ENCODE measurements around the gene ZNF536. TPM values are rescaled to one million over a fixed set of nuclear protein-coding genes. Genes with fewer than 3 reads are reported as not detected.

The ZNF536 gene
- not detected for total RNA-seq

DNA sequence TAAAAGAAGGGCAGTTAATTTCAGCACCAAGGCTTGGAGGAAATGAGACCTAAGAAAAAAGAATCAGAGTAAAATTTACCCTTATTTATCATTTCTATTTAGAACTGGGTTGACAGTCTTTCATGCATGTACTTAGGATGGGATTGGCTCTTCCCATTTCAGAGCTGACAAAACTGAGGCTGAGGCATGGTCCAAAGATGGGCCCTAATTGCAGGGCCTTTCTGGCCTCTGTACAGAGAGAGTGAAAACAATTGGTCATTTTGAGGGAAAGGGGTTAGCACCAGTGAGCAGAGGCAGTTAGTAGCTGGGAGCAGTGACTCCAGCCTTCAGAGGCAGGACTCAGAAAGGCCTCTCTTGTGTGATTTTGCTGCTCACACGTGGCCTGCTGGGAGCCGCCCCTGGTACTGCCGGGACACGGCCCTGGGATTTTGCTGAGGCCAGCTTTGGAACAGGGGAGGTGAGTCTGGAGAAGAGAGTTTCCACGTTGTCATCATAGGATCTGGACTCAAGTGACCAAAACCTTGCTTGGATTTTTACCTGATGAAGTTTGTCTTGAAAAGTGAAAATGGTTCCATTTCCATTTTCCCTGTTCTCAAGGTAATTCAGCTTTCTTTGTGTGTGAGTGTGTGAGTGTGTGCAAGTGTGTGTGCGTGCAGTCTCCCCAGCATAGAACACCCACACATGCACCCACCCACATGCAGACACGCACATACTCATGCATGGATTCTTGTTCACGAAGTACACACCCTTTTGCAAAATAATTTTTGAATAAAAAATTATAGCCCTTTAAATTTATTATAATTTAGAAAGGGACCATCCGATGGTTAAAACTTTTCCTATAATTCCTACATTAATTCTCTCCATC is at the start of gene ZNF536:
Gene ZNF536 (plus strand): TSS at position 425 of the 865 bp plus-strand sequence. CDS start 71,179 bp downstream, outside the sequence.
- H3K27me3 Mint-ChIP-seq, result peaks cover 28% of the 10 kb centered on the region
- no peak for ATAC-seq
- no peak for DNase-seq
- POLR2A ChIA-PET, result no interaction called here
- H3K27ac Mint-ChIP-seq, result no peak within 1 kb of the TSS
- intact Hi-C loops (cut with DNase I, micrococcal nuclease), result loop anchor here in 1 of 2 experiments (10.0 kb wide), 1 partner anchor 147 kb away; no protein-coding TSS in a partner anchor
- no peaks in the 10 kb centered on the region for H3K9me3 Mint-ChIP-seq (ENCODE audit: low read depth)
- CTCF ChIA-PET, result interaction anchor here (0.7 kb wide), 1 partner anchor 249 kb away, joined by 4 read pairs; no protein-coding TSS in a partner anchor
- peaks cover 3% of the 10 kb centered on the region for H3K4me1 Mint-ChIP-seq
- no peaks in the 10 kb centered on the region for H3K36me3 Mint-ChIP-seq (ENCODE audit: low read depth)
- H3K4me3 Mint-ChIP-seq, result no peak within 1 kb of the TSS

DNA sequence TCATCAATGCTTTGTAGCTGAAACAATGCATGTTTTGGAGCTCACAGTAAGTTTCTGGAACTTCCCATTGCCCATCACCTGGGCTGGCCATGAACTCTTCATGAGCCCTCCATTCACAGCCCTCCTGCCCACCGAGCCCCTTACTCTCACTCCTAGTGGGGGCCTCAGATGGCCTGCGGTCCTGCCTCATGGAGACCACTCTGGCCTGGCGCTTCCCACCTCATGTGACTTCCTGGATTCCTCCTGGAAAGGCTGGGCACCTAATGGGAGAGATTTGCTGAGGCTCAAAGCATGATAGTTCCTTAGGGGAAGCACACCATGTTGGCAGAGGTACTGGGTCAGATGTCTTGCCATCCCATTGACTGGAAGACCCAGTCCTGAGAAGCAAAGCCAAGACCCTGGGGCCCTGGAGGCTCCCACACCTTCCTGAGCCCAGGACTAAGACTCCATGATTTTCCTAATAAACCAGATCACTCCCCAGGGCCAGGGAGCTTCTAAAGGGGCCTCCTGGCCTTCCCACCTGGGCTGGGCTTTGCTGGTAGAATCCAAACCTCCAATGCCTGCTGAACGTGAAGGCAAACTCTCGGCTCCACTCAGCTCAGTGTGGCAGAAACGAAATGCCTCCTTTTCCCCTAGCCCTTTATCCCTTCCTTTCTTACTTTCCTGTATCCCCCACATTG is 49.4 kb upstream of the ZNF536 start:
- ATAC-seq (no peak), DNase-seq (no peak)
- intact Hi-C loops (cut with DNase I, micrococcal nuclease), result no loop called here
- ChIA-PET CTCF (no interaction called here), POLR2A (no interaction called here)
- H3K4me3 Mint-ChIP-seq, result no peak overlapping the region
- H3K36me3 Mint-ChIP-seq (ENCODE audit: low read depth), result no peaks in the 10 kb centered on the region
- peaks cover 5% of the 10 kb centered on the region for H3K27me3 Mint-ChIP-seq
- no peak overlapping the region for H3K27ac Mint-ChIP-seq
- H3K4me1 Mint-ChIP-seq, result no peaks in the 10 kb centered on the region
- no peaks in the 10 kb centered on the region for H3K9me3 Mint-ChIP-seq (ENCODE audit: low read depth)

DNA sequence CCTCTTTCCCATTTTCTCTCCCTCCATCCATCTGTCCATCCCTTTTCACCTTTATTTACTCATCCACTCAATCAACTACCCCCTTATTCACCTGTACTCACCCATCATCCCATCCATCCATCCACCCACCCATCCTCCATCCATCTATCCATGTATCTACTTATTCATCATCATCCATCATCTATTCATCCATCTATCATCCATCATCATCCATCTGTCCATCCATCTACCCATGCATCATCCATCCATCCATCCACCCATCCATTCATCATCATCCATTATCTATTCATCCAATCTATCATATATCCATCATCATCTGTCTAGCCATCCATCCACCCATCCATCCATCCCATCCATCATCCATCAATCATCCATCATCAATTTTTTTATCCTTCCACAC is 48.3 kb upstream of the ZNF536 start:
- DNase-seq, result no peak
- Mint-ChIP-seq H3K4me3 (no peak overlapping the region), H3K27me3 (peaks cover 5% of the 10 kb centered on the region), H3K36me3 (ENCODE audit: low read depth) (no peaks in the 10 kb centered on the region), H3K27ac (no peak overlapping the region), H3K4me1 (no peaks in the 10 kb centered on the region), H3K9me3 (ENCODE audit: low read depth) (no peaks in the 10 kb centered on the region)
- intact Hi-C loops (cut with DNase I, micrococcal nuclease), result no loop called here
- no peak for ATAC-seq
- POLR2A ChIA-PET, result no interaction called here
- CTCF ChIA-PET, result no interaction called here

DNA sequence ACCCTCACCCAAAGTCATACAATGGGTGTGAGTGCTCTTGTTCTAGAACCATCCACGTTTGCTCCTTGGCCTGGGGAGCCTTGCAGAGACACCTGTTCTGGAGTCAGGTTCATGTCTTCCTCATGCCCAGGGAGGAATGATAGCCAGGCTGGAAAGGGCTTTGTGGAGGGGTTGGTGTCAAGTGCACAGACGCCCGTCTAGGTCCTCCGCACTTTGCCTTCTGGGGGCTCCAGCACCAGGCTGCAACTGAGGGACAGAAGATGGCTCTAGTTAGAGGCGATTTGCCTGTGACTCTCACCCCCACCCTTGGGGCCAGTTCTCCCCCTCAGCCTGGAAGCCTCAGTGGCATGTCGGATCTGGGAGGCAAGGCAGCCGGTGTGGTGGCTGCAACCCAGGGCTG is 47.2 kb upstream of the ZNF536 start:
- no peak overlapping the region for H3K4me3 Mint-ChIP-seq
- ATAC-seq, result no peak
- H3K9me3 Mint-ChIP-seq (ENCODE audit: low read depth), result no peaks in the 10 kb centered on the region
- no peak overlapping the region for H3K27ac Mint-ChIP-seq
- CTCF ChIA-PET, result no interaction called here
- no peaks in the 10 kb centered on the region for H3K4me1 Mint-ChIP-seq
- no peaks in the 10 kb centered on the region for H3K36me3 Mint-ChIP-seq (ENCODE audit: low read depth)
- H3K27me3 Mint-ChIP-seq, result peaks cover 5% of the 10 kb centered on the region
- intact Hi-C loops (cut with DNase I, micrococcal nuclease), result no loop called here
- POLR2A ChIA-PET, result no interaction called here
- DNase-seq, result no peak

DNA sequence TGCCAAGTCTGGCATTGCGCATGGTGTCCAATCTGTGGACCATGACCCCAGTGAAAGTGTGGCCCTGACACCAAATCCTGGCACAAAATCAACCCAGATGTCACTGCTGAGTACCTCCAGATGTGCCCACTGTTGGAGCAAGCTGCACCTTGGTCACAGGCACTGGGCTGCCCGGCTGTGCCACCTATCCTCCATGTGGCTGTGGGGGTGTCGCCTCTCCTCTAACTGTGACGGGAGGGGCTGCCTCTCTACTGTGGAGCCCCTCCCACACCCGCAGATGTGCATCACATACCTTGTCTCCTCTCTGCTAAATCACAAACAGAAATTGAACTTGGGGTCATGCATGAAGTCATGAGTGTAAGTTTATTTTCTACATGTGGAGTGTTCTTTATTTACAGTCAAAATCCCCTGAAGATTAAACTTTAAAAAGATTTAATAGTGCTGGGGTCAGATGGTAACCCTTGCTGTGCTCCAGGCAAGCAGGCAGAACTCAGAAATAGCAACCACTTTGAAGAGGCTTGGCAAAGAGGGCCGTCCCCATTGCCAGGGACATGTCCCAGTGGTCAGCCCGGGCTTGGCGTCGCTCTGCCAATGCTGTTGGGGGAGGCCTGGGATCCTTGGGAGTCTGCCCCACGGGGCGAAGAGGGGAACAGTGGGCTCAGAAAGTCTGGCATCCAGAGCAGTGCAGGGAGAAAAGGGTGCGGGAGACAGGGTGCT is 46.4 kb upstream of the ZNF536 start:
- intact Hi-C loops (cut with DNase I, micrococcal nuclease), result no loop called here
- H3K27ac Mint-ChIP-seq, result no peak overlapping the region
- no peaks in the 10 kb centered on the region for H3K36me3 Mint-ChIP-seq (ENCODE audit: low read depth)
- H3K4me3 Mint-ChIP-seq, result no peak overlapping the region
- H3K9me3 Mint-ChIP-seq (ENCODE audit: low read depth), result no peaks in the 10 kb centered on the region
- ATAC-seq (no peak), DNase-seq (no peak)
- no peaks in the 10 kb centered on the region for H3K4me1 Mint-ChIP-seq
- ChIA-PET POLR2A (no interaction called here), CTCF (no interaction called here)
- H3K27me3 Mint-ChIP-seq, result peaks cover 5% of the 10 kb centered on the region

DNA sequence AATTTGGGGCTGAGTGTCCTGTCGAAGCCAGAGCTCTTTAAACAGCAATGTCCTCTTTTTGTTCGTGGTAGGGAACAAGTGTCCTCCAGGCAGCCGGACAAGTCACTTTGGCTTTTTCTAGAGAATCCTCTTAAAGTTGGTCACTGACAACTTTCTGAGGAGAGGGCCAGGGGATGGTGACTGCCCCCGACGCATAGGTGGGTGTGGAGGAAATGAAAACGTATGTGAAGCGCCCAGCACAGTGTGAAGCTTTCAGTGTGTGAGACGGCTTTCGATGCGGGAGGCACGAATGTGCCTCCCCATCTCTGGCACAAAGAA is 45.8 kb upstream of the ZNF536 start:
- no peaks in the 10 kb centered on the region for H3K4me1 Mint-ChIP-seq
- no peak overlapping the region for H3K4me3 Mint-ChIP-seq
- no peak overlapping the region for H3K27ac Mint-ChIP-seq
- no peak for DNase-seq
- H3K27me3 Mint-ChIP-seq, result peaks cover 5% of the 10 kb centered on the region
- no peak for ATAC-seq
- CTCF ChIA-PET, result no interaction called here
- intact Hi-C loops (cut with DNase I, micrococcal nuclease), result no loop called here
- H3K36me3 Mint-ChIP-seq (ENCODE audit: low read depth), result no peaks in the 10 kb centered on the region
- no peaks in the 10 kb centered on the region for H3K9me3 Mint-ChIP-seq (ENCODE audit: low read depth)
- POLR2A ChIA-PET, result no interaction called here

DNA sequence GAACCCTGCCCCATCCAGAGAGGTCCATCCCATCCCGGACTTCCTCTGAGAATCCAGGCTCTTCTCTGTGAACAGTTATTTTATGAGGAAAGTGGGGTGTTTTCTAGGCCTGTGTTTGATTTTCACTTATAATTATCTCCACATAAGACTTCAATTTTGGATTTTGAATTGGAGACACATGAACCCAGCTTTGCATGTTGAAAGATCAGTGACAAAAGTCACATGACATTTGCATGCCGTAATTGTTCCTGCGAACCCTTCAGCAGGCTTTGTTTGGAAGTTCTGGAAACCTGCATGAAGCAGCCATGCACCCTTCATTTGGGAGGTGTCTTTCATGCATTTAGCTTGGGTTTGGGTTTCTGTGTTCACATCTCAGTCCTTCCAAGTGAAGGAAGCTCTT is 44.9 kb upstream of the ZNF536 start:
- Mint-ChIP-seq H3K4me1 (no peaks in the 10 kb centered on the region), H3K27me3 (peaks cover 5% of the 10 kb centered on the region), H3K36me3 (ENCODE audit: low read depth) (no peaks in the 10 kb centered on the region), H3K4me3 (no peak overlapping the region), H3K9me3 (ENCODE audit: low read depth) (no peaks in the 10 kb centered on the region), H3K27ac (no peak overlapping the region)
- DNase-seq (no peak), ATAC-seq (no peak)
- intact Hi-C loops (cut with DNase I, micrococcal nuclease), result no loop called here
- CTCF ChIA-PET, result no interaction called here
- POLR2A ChIA-PET, result no interaction called here

DNA sequence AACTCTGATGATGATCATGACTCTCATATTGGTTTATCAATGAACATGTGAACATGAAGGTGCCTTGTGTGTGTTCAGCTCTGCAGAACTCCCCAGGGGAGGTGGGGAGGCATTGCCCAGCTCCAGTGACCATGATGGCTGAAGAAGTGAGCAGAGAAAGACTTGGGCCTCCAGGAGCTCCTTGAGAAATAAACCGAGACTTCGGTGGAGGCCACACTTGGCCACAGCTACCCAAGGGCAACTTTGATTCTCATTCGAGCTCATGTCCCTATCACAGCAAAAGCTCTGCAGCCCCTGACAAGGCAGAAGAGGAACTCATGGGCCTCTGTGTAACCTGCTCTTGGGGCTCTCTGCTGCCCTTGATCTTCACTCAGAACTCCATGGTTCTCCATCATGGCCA is 44.1 kb upstream of the ZNF536 start:
- ATAC-seq (no peak), DNase-seq (no peak)
- Mint-ChIP-seq H3K36me3 (ENCODE audit: low read depth) (no peaks in the 10 kb centered on the region), H3K27me3 (peaks cover 5% of the 10 kb centered on the region), H3K27ac (no peak overlapping the region), H3K9me3 (ENCODE audit: low read depth) (no peaks in the 10 kb centered on the region), H3K4me3 (no peak overlapping the region), H3K4me1 (no peaks in the 10 kb centered on the region)
- intact Hi-C loops (cut with DNase I, micrococcal nuclease), result no loop called here
- ChIA-PET POLR2A (no interaction called here), CTCF (interaction anchor here (0.6 kb wide), 1 partner anchor 497 kb away, joined by 3 read pairs; no protein-coding TSS in a partner anchor)

DNA sequence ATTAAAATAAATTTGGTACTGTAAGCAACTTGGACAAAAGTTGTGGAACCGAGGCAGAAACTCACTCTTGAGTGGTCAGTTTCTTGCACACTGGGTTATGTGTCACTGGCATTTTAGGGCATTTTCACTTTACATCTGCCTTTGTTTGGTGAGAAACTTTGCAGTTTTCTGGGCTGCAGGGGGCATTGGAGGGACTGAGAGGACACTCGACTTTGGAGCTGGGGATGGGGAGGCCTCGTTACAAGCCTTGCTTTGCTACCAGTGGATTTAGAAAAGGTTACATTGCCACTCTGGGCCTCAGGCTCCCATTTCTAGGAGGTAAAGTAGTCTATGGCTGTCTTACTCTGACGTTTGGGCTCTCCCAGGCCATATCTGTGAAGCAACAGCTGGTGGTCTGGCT is 41.9 kb upstream of the ZNF536 start:
- Mint-ChIP-seq H3K27ac (no peak overlapping the region), H3K4me3 (no peak overlapping the region), H3K36me3 (ENCODE audit: low read depth) (no peaks in the 10 kb centered on the region), H3K9me3 (ENCODE audit: low read depth) (no peaks in the 10 kb centered on the region), H3K4me1 (no peaks in the 10 kb centered on the region), H3K27me3 (no peaks in the 10 kb centered on the region)
- DNase-seq, result no peak
- POLR2A ChIA-PET, result no interaction called here
- intact Hi-C loops (cut with DNase I, micrococcal nuclease), result no loop called here
- ATAC-seq, result no peak
- CTCF ChIA-PET, result no interaction called here

DNA sequence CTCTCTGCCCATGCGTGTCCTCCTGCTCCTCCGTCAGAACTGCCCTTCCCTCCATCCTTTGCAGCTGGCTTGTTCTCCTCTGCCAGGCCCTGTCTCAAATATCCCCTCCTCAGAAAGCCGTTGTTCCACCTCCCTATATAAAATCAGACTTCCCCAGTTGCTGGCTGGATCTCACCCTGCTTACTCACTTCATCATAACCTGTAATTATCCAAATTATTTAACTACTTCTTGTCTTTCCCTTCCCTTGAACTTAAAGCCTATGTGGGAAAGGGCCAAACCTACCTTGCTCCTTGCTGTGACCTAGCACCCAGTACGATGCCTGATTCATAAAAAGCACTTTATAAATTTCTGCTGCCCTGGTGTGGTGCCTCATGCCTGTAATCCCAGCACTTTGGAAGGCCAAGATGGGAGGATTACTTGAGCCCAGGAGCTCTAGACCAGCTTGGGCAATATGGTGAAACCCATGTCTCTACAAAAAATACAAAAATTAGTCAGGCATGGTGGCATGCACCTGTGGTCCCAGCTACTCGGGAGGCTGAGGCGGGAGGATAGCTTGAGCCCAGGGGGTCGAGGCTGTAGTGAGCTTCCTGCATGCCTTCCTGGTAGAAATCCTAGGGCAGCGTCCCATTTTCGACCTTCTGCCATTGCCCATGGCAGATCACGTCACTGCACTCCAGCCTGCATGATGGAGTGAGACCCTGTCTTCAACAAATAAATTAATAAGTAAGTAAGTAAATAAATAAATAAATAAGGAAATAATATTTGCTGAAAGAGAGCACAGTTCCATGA is 39.5 kb upstream of the ZNF536 start:
- Mint-ChIP-seq H3K4me3 (no peak overlapping the region), H3K9me3 (ENCODE audit: low read depth) (no peaks in the 10 kb centered on the region), H3K4me1 (no peaks in the 10 kb centered on the region), H3K27ac (no peak overlapping the region), H3K27me3 (no peaks in the 10 kb centered on the region), H3K36me3 (ENCODE audit: low read depth) (no peaks in the 10 kb centered on the region)
- ATAC-seq (no peak), DNase-seq (no peak)
- ChIA-PET POLR2A (no interaction called here), CTCF (no interaction called here)
- intact Hi-C loops (cut with DNase I, micrococcal nuclease), result no loop called here

DNA sequence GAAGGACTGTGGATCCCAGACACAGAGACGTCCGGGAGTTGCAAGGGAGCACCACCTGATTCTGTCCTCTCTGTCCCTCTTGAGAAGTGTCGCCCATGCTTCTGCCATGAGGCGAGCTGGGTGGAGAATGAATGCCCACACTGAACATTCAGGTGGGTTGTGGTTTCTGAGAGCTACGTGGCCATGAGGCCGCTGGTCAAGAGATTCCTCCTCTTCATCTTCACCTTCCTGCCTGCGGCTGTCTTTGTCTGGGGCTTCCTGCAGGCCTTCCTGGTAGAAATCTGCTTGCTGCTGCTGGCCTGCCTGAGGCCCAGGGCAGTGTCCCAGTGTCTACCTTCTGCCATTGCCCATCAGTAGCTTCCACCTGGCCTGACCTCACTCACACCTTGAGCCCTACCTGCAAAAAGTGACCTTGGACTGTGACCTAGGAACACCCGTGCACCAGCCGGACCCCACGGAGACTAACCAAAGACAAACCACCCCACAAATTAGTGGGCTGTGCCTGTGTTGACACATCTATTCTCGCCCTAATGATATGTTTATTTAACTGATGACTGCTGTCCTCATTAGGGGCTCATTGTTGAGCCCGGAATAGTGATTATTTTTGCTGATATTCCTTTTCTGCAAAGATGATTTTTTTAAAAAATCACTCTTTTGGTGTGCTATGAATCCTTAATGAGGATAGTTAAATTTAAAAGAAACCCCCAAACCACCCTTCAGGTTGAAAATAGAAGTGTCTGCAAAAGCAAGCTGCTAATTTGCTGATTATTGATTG is 38.7 kb upstream of the ZNF536 start:
- DNase-seq (no peak), ATAC-seq (no peak)
- CTCF ChIA-PET, result no interaction called here
- Mint-ChIP-seq H3K36me3 (ENCODE audit: low read depth) (no peaks in the 10 kb centered on the region), H3K9me3 (ENCODE audit: low read depth) (no peaks in the 10 kb centered on the region), H3K4me1 (no peaks in the 10 kb centered on the region), H3K27ac (no peak overlapping the region), H3K27me3 (no peaks in the 10 kb centered on the region), H3K4me3 (no peak overlapping the region)
- intact Hi-C loops (cut with DNase I, micrococcal nuclease), result no loop called here
- POLR2A ChIA-PET, result no interaction called here

Data from activated CD4-positive, alpha-beta T cell treated with anti-CD3 and anti-CD28 coated beads for 36 hours (primary cell).